ENCODE data around the gene VEGFB. TPM values are rescaled to one million over a fixed set of nuclear protein-coding genes. Genes with fewer than 3 reads are reported as not detected.

Gene VEGFB
- total and polyA plus RNA-seq, 2 of the 8 experiments (the other 6 are each of a cell fraction or from before 2014, with no cell fraction given), result 9.3 to 49.6 TPM

DNA sequence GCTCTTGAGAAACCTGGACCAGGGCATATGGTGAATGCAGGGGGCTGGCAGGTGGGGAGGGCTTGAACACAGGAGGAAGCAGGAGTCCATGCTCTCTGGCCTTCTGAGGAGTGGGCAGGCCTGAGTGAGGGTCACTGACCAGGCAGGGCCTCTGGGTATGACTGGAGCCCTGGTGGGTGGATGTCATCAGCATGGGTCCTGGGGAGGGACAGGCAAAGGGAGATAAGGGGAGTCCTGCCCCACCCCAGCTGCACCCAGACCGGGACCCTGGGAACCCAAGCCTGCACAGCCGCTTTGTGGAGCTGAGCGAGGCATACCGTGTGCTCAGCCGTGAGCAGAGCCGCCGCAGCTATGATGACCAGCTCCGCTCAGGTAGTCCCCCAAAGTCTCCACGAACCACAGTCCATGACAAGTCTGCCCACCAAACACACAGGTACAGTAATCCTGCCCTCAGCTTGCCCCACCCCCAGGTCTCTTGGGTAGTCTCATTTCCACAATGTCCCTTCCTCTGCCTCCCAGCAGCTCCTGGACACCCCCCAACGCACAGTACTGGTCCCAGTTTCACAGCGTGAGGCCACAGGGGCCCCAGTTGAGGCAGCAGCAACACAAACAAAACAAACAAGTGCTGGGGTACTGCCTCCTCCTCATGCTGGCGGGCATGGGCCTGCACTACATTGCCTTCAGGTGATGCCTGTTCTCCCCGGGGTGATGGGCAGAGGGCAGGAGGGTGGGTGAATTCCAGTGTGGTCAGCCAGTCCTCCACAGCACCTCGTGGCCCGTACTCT, 2.0 kb upstream of the VEGFB start:
- Histone ChIP-seq H3K56ac (replicated peaks; ENCODE audit: insufficient read length, low read depth, low read length) (no peak overlapping the region), H3K4me3 (ENCODE audit: extremely low read depth in 1 of 4, insufficient read depth in 2 of 4, low read depth in 3 of 4, low read length in 4 of 4) (no peak overlapping the region), H3K23me2 (ENCODE audit: low read depth, low read length) (peaks cover 15% of the 10 kb centered on the region), H4K5ac (ENCODE audit: insufficient read length, low read depth, low read length) (no peak overlapping the region), H3K4ac (replicated peaks; ENCODE audit: insufficient read length, low read depth, low read length) (peak overlapping the region; percentile 3), H3K27me3 (replicated peaks in 1 of 4; ENCODE audit: control insufficient read depth in 3 of 4, extremely low read depth in 1 of 4, insufficient read depth in 3 of 4, low read length in 3 of 4) (peaks cover 0 to 12% (median 6%) of the 10 kb centered on the region in 4 experiments; a peak in 4 of 7 replicates), H2AK5ac (ENCODE audit: low read depth, low read length) (peak overlapping the region; percentile 65; the same call in 1 of the 2 replicates), H3K9ac (replicated peaks in 1 of 4; ENCODE audit: extremely low read depth in 1 of 4, low read depth in 3 of 4, low read length in 3 of 4) (no peak overlapping the region), H3K14ac (ENCODE audit: insufficient read length) (no peak overlapping the region), H2BK12ac (ENCODE audit: low read depth, low read length) (no peak overlapping the region), H3K23ac (ENCODE audit: insufficient read length) (no peak overlapping the region), H3K79me2 (ENCODE audit: control insufficient read depth in 1 of 2, insufficient read depth in 2 of 2, low read length in 2 of 2) (no peaks in the 10 kb centered on the region), H3K36me3 (ENCODE audit: control insufficient read depth in 2 of 4, insufficient read depth in 4 of 4, low read length in 3 of 4) (no peaks in the 10 kb centered on the region), H2AFZ (ENCODE audit: low read length) (no peak overlapping the region), H3K4me2 (ENCODE audit: insufficient read depth in 1 of 2, low read depth in 2 of 2, low read length in 2 of 2) (no peak overlapping the region; a peak in 1 of 4 replicates), H4K91ac (replicated peaks; ENCODE audit: insufficient read length, low read length) (no peak overlapping the region), H2BK20ac (ENCODE audit: low read length) (no peak overlapping the region), H3K79me1 (ENCODE audit: low read depth, low read length) (no peaks in the 10 kb centered on the region; the same call in 1 of the 2 replicates), H2BK5ac (ENCODE audit: low read depth, low read length) (no peak overlapping the region), H4K8ac (ENCODE audit: extremely low read depth, insufficient read depth, low read length) (no peak overlapping the region), H4K20me1 (replicated peaks in 1 of 2; ENCODE audit: control insufficient read depth in 1 of 2, insufficient read depth in 2 of 2, low read length in 2 of 2) (peaks cover 0 to 6% of the 10 kb centered on the region in 2 experiments), H2BK15ac (ENCODE audit: low read length) (0 out of 2 replicates have a peak overlapping the region, but pooled peaks have one; percentile 72), H3K18ac (ENCODE audit: extremely low read depth, low read length) (no peak overlapping the region), H3K9me3 (ENCODE audit: insufficient read depth in 2 of 2, low read depth in 1 of 2, low read length in 1 of 2) (no peaks in the 10 kb centered on the region), H3K27ac (ENCODE audit: low read depth, low read length) (no peak overlapping the region), H3K4me1 (replicated peaks in 1 of 4; ENCODE audit: control insufficient read depth in 3 of 4, insufficient read depth in 4 of 4, low read length in 3 of 4) (peaks cover 0 to 22% (median 7%) of the 10 kb centered on the region in 4 experiments; a peak in 6 of 7 replicates), H2BK120ac (replicated peaks; ENCODE audit: low read depth, low read length) (no peak overlapping the region)
- no peak for TF ChIP-seq CEBPB (IDR thresholded peaks at IDR 0.05; ENCODE audit: low read depth, low read length)
- no peak for TF ChIP-seq KDM1A (IDR thresholded peaks at IDR 0.05; ENCODE audit: borderline replicate concordance, low read length)
- TF ChIP-seq CBX8 (IDR thresholded peaks at IDR 0.05; ENCODE audit: borderline replicate concordance, low read depth, low read length), result no peak
- TF ChIP-seq RXRA (IDR thresholded peaks at IDR 0.05; ENCODE audit: insufficient read depth, low read depth, low read length), result no peak
- TF ChIP-seq SIN3A (conservative IDR thresholded peaks at IDR 0.05 in 1 of 2, IDR thresholded peaks at IDR 0.05 in 1 of 2; ENCODE audit: low read depth in 1 of 2, low read length in 2 of 2), result no peak
- no peak for TF ChIP-seq RBBP5 (IDR thresholded peaks at IDR 0.05; ENCODE audit: borderline replicate concordance, low read depth, low read length)
- TF ChIP-seq SAP30 (IDR thresholded peaks at IDR 0.05; ENCODE audit: insufficient read depth, insufficient replicate concordance, low read length), result no peak
- TF ChIP-seq NRF1 (IDR thresholded peaks at IDR 0.05; ENCODE audit: low read depth, low read length), result no peak
- ChIA-PET CTCF (ENCODE audit: partially characterized antibody) (interaction anchor here (0.6 to 8.6 kb wide), 11 partner anchors 9 to 1023 kb away, joined by 3 to 51 read pairs (median 4); partner anchors contain the start of genes BAD, FERMT3, PLCB3 and PPP1R14B), POLR2A (ENCODE audit: partially characterized antibody) (interaction anchor here (0.8 to 11.9 kb wide), 12 partner anchors 14 to 1376 kb away, joined by 3 to 190 read pairs (median 4); partner anchors contain the start of genes FERMT3, FKBP2, PLCB3 and PPP1R14B)
- no peak for FAIRE-seq
- 98% methylated on average over 15 of the region's 15 CpGs; no CpG with 5 or more reads in 1 of the 2 experiments for WGBS, 2 experiments (ENCODE audit: extremely low coverage in 1 of 2, insufficient coverage in 1 of 2, insufficient read length in 1 of 2, insufficient replicate concordance in 2 of 2, low coverage in 1 of 2, low lambda C conversion rate in 2 of 2, missing lambda C conversion rate in 1 of 2)
- DNase-seq (ENCODE audit: low read depth in 1 of 2, low spot score in 2 of 2), result no peak

Data from H1 (cell line).